Measurements from ENCODE around the gene KIF26B. TPM values are rescaled to one million over a fixed set of nuclear protein-coding genes. Genes with fewer than 3 reads are reported as not detected.

The KIF26B gene
- total RNA-seq, 1 experiment from 2014 or later, result not detected

DNA sequence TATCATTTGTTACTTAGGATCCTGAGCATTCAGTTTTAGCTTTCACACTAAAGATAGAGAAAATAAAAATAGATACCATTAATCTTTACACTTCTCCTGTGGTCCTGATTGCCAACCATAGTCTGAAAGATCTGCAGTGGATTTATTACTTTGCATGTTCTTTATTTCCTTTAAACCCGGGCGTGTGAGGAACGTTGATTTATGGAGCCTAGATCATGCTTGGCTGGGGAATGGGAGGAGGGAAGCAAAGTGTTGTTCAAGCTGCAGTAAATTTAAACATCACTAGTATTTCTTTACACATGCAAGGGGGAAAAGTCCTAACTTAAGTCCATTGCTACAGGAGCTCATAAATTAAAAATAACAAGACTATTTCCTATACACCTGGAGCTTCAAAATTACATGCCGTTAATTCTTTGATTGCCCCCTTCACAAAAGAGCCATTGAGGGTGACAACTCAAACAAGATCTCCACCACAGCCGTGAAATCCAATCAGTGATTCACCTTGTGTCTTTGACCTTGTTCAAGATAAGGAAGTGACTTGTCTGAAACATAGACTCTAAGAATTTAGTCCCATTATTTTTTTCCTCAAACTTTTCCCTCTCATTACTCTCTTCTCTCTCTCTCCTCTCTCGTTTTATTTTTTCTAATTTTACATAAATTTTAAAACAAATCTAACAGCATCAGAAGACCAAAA, 282.7 kb downstream of the KIF26B start:
- Histone ChIP-seq H3K36me3 (no peaks in the 10 kb centered on the region), H3K4me3 (no peak overlapping the region), H3K9me3 (no peaks in the 10 kb centered on the region), H3K27me3 (peaks cover 2% of the 10 kb centered on the region; the same call in 1 of the 2 replicates)
- no peak for DNase-seq

GRCh38 chr1:245440922-245441321, 286.1 kb downstream of the KIF26B start:
- no peak overlapping the region for H3K4me3 ChIP-seq
- no peak for DNase-seq
- H3K9me3 ChIP-seq, result no peaks in the 10 kb centered on the region
- peaks cover 2% of the 10 kb centered on the region; the same call in 1 of the 2 replicates for H3K27me3 ChIP-seq
- H3K36me3 ChIP-seq, result no peaks in the 10 kb centered on the region

DNA sequence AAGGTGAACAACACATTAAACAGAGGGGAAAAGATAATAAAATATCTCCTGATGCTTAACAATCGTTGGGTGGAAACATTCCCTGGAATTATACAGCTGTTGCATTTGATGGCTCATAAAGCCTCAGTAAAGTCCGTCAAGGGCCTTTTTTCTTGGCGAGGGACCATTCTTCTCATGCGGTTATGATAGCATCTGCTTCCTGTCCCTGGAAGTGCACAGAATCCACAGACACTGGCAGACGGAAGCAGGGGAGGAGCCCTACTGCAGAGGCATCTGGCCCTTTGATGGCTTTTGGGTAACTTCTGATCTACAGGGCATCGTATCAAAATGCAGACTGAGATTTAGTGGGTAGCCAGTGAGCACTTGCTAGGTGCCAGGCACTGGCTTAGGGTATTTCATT, 286.9 kb downstream of the KIF26B start:
- Histone ChIP-seq H3K27me3 (peaks cover 2% of the 10 kb centered on the region; the same call in 1 of the 2 replicates), H3K36me3 (no peaks in the 10 kb centered on the region), H3K4me3 (no peak overlapping the region), H3K9me3 (no peaks in the 10 kb centered on the region)
- no peak for DNase-seq

DNA sequence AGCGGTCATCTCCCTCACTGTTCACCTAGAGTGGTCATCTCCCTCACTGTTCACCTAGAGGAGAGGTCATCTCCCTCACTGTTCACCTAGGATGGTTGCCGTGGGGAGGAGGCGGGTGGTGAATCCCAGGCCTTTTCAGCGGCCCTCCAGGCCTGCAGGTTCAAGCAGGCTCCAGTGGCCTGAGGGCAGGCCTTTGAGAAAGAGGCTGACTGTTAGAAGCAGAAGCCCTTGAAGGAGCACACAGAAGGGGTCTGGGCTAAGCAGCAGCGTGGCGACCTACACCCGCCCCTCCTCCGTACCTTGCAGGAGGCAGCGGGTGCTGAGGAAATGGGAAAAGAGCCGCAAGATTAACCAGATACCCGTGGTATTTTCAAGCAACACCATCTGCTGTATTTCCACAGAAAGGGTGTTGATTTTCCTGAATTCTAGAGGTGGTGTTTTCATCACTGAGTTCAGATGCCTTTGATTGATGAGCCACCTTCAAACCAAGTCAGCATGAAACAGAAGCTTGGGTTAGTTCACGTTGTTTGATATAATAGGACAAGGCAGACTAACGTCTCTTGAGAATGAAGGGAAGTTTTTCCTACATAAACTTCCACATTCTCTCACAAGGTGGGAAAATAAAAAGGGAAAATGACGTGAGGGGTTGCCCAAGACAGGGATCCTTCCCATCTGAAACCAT, 289.5 kb downstream of the KIF26B start:
- H3K4me3 ChIP-seq, result no peak overlapping the region
- H3K27me3 ChIP-seq, result no peaks in the 10 kb centered on the region
- no peaks in the 10 kb centered on the region for H3K9me3 ChIP-seq
- H3K36me3 ChIP-seq, result no peaks in the 10 kb centered on the region
- DNase-seq, result no peak

- Histone ChIP-seq H3K36me3 (no peaks in the 10 kb centered on the region), H3K4me3 (no peak overlapping the region), H3K9me3 (no peaks in the 10 kb centered on the region), H3K27me3 (no peaks in the 10 kb centered on the region)
- no peak for DNase-seq
Measured at GRCh38 chr1:245444945-245445344, 290.2 kb downstream of the KIF26B start.

DNA sequence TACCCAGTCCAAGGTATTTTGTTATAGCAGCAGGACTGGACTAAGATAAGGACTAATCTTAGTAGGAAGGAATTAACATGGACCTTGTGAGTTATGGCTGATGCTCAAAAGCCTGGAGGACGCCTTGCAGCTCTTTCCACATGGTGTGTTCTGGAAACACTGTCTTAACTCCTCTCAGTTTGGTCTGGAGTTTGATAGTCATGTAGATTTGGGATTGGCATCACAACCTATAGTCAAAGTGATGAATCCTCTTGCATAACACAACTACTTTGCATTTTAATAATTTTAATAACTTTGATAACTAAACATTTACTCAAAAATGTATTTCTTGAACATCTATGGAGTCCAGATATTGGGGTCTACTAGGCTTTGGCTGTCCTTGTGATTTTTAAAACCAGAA, 293.7 kb downstream of the KIF26B start:
- Histone ChIP-seq H3K36me3 (no peaks in the 10 kb centered on the region), H3K9me3 (no peaks in the 10 kb centered on the region), H3K27me3 (no peaks in the 10 kb centered on the region), H3K4me3 (no peak overlapping the region)
- DNase-seq, result no peak

DNA sequence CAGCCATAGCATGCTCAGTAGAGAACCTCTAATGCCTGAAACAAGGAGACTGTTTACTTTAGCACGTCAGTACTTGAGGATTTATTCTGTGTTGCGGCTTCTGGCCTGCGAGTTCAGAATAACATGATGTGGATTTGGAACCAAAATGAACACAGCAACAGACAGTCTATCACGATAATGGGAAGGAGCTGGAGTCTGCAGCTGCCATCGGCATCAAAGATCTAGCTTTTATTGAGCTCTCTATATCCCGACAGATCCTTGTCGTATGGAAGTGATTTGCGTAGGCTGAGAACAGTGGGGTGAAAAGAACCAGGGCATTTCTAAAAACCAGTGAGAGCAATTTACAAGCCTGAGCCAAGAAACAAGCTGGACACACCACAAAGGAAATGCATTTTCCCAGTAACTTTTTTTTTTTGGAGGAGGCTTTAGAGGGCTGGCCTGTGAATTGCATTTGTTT, 294.2 kb downstream of the KIF26B start:
- no peaks in the 10 kb centered on the region for H3K9me3 ChIP-seq
- no peaks in the 10 kb centered on the region for H3K27me3 ChIP-seq
- DNase-seq, result no peak
- H3K36me3 ChIP-seq, result no peaks in the 10 kb centered on the region
- H3K4me3 ChIP-seq, result no peak overlapping the region

DNA sequence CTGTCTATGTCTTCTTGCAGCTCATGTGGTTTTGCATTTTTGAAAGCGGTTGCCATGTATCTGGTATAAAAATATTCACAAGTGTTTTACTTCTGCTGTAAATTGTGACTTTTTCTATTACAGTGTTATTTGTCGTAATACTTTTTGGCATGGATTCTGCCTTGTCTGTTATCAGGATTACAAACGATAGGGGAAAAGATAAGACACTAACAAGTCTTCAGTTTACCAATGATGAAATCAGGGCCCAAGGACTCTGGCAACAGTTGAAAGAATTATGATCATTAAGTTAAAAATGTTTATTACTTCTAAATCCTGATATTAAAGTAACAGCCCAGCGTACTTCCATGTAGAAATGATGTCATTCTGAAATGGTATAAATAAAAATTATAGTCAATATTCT, 298.8 kb downstream of the KIF26B start:
- no peak overlapping the region for H3K4me3 ChIP-seq
- H3K36me3 ChIP-seq, result no peaks in the 10 kb centered on the region
- H3K27me3 ChIP-seq, result no peaks in the 10 kb centered on the region
- H3K9me3 ChIP-seq, result no peaks in the 10 kb centered on the region
- DNase-seq, result no peak

DNA sequence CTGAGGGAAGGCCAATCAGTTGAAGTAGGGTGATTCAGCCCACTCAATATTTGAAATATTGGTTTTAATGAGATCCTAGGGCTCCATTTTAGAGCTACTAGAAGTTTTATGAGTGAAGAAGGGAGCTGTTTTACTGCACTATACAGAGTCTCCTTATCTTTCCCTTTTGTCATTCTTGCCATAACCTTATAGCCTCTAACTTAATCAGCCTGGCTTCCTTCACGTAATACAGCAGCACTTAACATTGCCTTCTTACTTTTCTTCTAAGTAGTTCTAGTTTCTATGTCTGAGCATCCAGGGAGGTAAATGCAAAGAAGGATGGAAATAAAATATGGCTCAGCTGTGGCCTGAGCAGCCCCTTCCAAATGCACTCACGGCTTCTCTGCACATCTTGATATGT, 299.3 kb downstream of the KIF26B start:
- DNase-seq, result no peak
- H3K36me3 ChIP-seq, result no peaks in the 10 kb centered on the region
- H3K9me3 ChIP-seq, result no peaks in the 10 kb centered on the region
- no peaks in the 10 kb centered on the region for H3K27me3 ChIP-seq
- no peak overlapping the region for H3K4me3 ChIP-seq

DNA sequence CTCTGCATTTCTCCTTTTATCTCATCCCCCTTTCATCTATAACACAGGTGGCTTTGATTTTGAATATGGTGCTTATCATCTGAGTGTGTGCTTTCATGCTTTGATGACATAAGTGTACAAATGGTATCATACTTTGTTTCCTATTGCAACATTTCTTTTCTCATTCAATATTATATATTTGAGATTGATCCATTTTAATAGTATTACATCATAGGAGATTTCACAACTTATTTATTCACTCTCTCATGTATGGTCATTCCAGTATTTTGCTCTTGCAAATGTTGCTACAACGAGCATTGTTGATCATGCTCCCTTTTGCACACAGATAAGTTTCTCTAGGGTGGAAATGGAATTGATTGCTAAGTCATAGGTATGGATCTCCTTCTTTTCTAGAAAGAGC, 302.8 kb downstream of the KIF26B start:
- H3K36me3 ChIP-seq, result no peaks in the 10 kb centered on the region
- H3K27me3 ChIP-seq, result no peaks in the 10 kb centered on the region
- H3K9me3 ChIP-seq, result no peaks in the 10 kb centered on the region
- H3K4me3 ChIP-seq, result no peak overlapping the region
- no peak for DNase-seq

- no peak for DNase-seq
- Histone ChIP-seq H3K36me3 (no peaks in the 10 kb centered on the region), H3K27me3 (no peaks in the 10 kb centered on the region), H3K4me3 (no peak overlapping the region), H3K9me3 (no peaks in the 10 kb centered on the region)
Measured at GRCh38 chr1:245458234-245458633, 303.4 kb downstream of the KIF26B start.

GRCh38 chr1:245458761-245459174, 304.0 kb downstream of the KIF26B start:
- Histone ChIP-seq H3K36me3 (no peaks in the 10 kb centered on the region), H3K27me3 (no peaks in the 10 kb centered on the region), H3K4me3 (no peak overlapping the region), H3K9me3 (no peaks in the 10 kb centered on the region)
- no peak for DNase-seq

- no peak for DNase-seq
- Histone ChIP-seq H3K27me3 (no peaks in the 10 kb centered on the region), H3K36me3 (no peaks in the 10 kb centered on the region), H3K4me3 (no peak overlapping the region), H3K9me3 (no peaks in the 10 kb centered on the region)
Measured at GRCh38 chr1:245459621-245460020, 304.8 kb downstream of the KIF26B start.

- no peaks in the 10 kb centered on the region for H3K36me3 ChIP-seq
- no peak for DNase-seq
Measured at GRCh38 chr1:245461681-245462080, 306.9 kb downstream of the KIF26B start.

GRCh38 chr1:245462161-245462560, 307.4 kb downstream of the KIF26B start:
- Histone ChIP-seq H3K36me3 (no peaks in the 10 kb centered on the region), H3K4me3 (no peak overlapping the region), H3K9me3 (no peaks in the 10 kb centered on the region), H3K27me3 (no peaks in the 10 kb centered on the region)
- no peak for DNase-seq

More at GRCh38 chr1:245461681-245462080, 306.9 kb downstream of the KIF26B start:
- Histone ChIP-seq H3K4me3 (no peak overlapping the region), H3K27me3 (no peaks in the 10 kb centered on the region), H3K9me3 (no peaks in the 10 kb centered on the region)

DNA sequence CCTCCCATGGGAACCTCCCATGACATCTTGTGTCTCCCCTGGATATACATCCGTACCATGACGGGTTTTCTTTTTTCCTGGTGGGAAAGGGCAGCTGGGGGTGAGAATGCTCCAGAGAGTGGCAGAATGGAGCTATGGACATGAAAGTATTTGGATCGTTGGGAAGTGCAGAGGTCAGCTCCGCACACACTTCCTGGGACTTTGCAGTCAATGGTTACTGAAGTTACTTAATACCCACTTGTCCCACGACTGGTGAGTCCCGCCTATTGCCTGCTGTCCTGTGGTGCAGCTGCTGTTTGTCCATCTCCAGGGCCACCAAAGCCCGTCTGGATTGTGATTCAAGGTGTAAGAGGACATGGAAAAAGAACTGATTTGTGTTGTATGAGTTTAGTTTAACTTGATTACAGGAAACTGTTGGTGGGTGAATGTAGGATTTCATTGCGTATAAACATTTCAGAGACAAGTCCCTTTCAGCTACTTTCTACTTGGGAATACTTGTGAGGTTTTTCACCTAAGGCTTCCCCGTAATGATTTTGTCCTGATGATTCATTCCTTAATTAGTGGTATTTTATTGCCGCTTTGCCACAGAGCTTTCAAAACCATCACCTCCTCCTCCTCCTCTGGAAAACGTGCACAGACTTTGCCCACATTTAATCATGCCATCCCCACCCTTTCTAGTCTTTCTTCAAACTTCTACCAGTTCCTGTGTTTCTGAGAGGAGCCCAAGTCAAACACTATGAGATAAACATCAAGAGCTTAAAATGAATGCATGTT, 308.8 kb downstream of the KIF26B start:
- DNase-seq, result no peak
- no peaks in the 10 kb centered on the region for H3K36me3 ChIP-seq
- H3K4me3 ChIP-seq, result no peak overlapping the region
- H3K9me3 ChIP-seq, result no peaks in the 10 kb centered on the region
- no peaks in the 10 kb centered on the region for H3K27me3 ChIP-seq

DNA sequence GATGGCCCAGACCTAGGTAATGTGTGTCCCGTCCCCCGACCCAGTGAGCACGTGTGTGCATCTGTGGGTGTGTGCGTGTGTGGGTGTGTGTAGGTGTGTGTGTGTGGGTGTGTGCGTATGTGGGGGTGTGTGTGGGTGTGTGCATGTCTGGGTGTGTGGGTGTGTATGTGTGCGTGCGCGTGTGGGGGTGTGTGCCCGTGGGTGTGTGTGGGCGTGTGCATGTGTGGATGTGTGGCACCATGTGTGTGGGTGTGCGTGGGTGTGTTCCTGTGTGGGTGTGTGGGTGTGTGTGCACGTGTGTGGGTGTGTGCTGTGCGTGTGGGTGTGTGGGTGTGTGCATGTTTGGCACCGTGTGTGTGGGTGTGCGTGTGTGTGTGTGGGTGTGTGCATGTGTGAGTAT, 309.5 kb downstream of the KIF26B start:
- no peak overlapping the region for H3K4me3 ChIP-seq
- no peaks in the 10 kb centered on the region for H3K36me3 ChIP-seq
- DNase-seq, result no peak
- H3K27me3 ChIP-seq, result no peaks in the 10 kb centered on the region
- H3K9me3 ChIP-seq, result no peaks in the 10 kb centered on the region
